HEK293T (cell line): ENCODE data around the gene VANGL2.

ENCODE experiments used
- BHLHE40 ChIP-seq: fragments of 450-650 bp; IDR thresholded peaks from 2 replicates; pipeline ENCODE4 v1.6.1; 2016; ENCODE audit warnings: mild to moderate bottlenecking, moderate library complexity, borderline replicate concordance
- CTBP1 ChIP-seq: fragments of 450-650 bp; IDR thresholded peaks from 2 replicates; pipeline ENCODE4 v1.6.1; 2016; ENCODE audit warnings: borderline replicate concordance
- ELF4 ChIP-seq: fragments of 450-650 bp; IDR thresholded peaks from 2 replicates; pipeline ENCODE4 v1.6.1; 2017; ENCODE audit warnings: antibody characterized with exemption
- FOXK2 ChIP-seq: fragments of 450-650 bp; IDR thresholded peaks from 2 replicates; pipeline ENCODE4 v1.6.1; 2016; ENCODE audit warnings: mild to moderate bottlenecking
- FOXM1 ChIP-seq: fragments of 450-650 bp; IDR thresholded peaks from 2 replicates; pipeline ENCODE4 v1.6.1; 2017; ENCODE audit warnings: mild to moderate bottlenecking, borderline replicate concordance
- LEF1 ChIP-seq: fragments of 450-650 bp; IDR thresholded peaks from 2 replicates; pipeline ENCODE4 v1.6.1; 2017; ENCODE audit warnings: mild to moderate bottlenecking, borderline replicate concordance
- NFRKB ChIP-seq: fragments of 450-650 bp; IDR thresholded peaks from 2 replicates; pipeline ENCODE4 v1.6.1; 2016; ENCODE audit warnings: mild to moderate bottlenecking, moderate library complexity
- SP1 ChIP-seq: fragments of 450-650 bp; IDR thresholded peaks from 2 replicates; pipeline ENCODE4 v1.6.1; 2017
- SUZ12 ChIP-seq: fragments of 450-650 bp; IDR thresholded peaks from 2 replicates; pipeline ENCODE4 v1.6.1; 2016; ENCODE audit warnings: mild to moderate bottlenecking
- TARDBP ChIP-seq: fragments of 450-650 bp; IDR thresholded peaks from 2 replicates; pipeline ENCODE4 v1.6.1; 2016

- TF ChIP-seq LEF1 (no peak), BHLHE40 (no peak), FOXK2 (no peak), FOXM1 (no peak), CTBP1 (no peak), ELF4 (no peak), SUZ12 (no peak), TARDBP (no peak), SP1 (no peak), NFRKB (no peak)
Observed at GRCh38 chr1:160436966-160437365, 36.6 kb downstream of the VANGL2 start.
